Measurements from ENCODE around the gene SGCD. TPM values are rescaled to one million over a fixed set of nuclear protein-coding genes. Genes with fewer than 3 reads are reported as not detected.

The SGCD gene
- total RNA-seq, 1 donor from 2014 or later, result 0.33 TPM

- Mint-ChIP-seq H3K27me3 (ENCODE audit: low read depth) (no peaks in the 10 kb centered on the region), H3K9me3 (no peaks in the 10 kb centered on the region), H3K4me1 (peaks cover 5% of the 10 kb centered on the region), H3K4me3 (no peak overlapping the region), H3K27ac (ENCODE audit: unreplicated experiment) (no peak overlapping the region), H3K36me3 (ENCODE audit: low read depth) (no peaks in the 10 kb centered on the region)
- DNase-seq (ENCODE audit: low read depth, low spot score), result no peak
- TF ChIP-seq, protein P1, sequence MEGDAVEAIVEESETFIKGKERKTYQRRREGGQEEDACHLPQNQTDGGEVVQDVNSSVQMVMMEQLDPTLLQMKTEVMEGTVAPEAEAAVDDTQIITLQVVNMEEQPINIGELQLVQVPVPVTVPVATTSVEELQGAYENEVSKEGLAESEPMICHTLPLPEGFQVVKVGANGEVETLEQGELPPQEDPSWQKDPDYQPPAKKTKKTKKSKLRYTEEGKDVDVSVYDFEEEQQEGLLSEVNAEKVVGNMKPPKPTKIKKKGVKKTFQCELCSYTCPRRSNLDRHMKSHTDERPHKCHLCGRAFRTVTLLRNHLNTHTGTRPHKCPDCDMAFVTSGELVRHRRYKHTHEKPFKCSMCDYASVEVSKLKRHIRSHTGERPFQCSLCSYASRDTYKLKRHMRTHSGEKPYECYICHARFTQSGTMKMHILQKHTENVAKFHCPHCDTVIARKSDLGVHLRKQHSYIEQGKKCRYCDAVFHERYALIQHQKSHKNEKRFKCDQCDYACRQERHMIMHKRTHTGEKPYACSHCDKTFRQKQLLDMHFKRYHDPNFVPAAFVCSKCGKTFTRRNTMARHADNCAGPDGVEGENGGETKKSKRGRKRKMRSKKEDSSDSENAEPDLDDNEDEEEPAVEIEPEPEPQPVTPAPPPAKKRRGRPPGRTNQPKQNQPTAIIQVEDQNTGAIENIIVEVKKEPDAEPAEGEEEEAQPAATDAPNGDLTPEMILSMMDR (conservative IDR thresholded peaks at IDR 0.05), result no peak
These were observed 301.5 kb downstream of the SGCD start for GRCh38 chr5:156628421-156628820.

GRCh38 chr5:156631005-156631404, 304.0 kb downstream of the SGCD start:
- Mint-ChIP-seq H3K9me3 (no peaks in the 10 kb centered on the region), H3K4me1 (no peaks in the 10 kb centered on the region), H3K27me3 (ENCODE audit: low read depth) (no peaks in the 10 kb centered on the region), H3K4me3 (no peak overlapping the region), H3K36me3 (ENCODE audit: low read depth) (no peaks in the 10 kb centered on the region), H3K27ac (ENCODE audit: unreplicated experiment) (no peak overlapping the region)
- DNase-seq (ENCODE audit: low read depth, low spot score), result no peak
- TF ChIP-seq, protein P1 (conservative IDR thresholded peaks at IDR 0.05), result no peak

DNA sequence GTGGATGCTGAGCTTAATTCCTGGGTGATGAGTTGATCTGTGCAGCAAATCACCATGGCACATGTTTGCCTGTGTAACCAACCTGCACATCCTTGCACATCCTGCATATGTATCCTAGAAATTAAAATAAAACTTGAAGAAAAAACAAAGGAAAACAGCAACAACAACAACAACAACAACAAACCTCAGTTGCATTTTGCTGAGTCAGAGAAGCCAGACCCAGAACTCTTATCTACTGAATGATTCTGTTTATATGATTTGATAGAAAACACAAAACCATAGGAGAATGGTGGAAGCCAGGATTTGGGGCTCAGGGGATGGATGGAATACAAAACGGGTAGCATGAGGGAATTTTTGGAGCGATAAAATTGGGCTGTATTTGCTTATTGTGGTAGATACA, 307.3 kb downstream of the SGCD start:
- TF ChIP-seq, protein P1 (conservative IDR thresholded peaks at IDR 0.05), result no peak
- Mint-ChIP-seq H3K36me3 (ENCODE audit: low read depth) (peaks cover 2% of the 10 kb centered on the region), H3K27me3 (ENCODE audit: low read depth) (no peaks in the 10 kb centered on the region), H3K4me1 (no peaks in the 10 kb centered on the region), H3K4me3 (no peak overlapping the region), H3K9me3 (no peaks in the 10 kb centered on the region), H3K27ac (ENCODE audit: unreplicated experiment) (no peak overlapping the region)
- no peak for DNase-seq (ENCODE audit: low read depth, low spot score)

DNA sequence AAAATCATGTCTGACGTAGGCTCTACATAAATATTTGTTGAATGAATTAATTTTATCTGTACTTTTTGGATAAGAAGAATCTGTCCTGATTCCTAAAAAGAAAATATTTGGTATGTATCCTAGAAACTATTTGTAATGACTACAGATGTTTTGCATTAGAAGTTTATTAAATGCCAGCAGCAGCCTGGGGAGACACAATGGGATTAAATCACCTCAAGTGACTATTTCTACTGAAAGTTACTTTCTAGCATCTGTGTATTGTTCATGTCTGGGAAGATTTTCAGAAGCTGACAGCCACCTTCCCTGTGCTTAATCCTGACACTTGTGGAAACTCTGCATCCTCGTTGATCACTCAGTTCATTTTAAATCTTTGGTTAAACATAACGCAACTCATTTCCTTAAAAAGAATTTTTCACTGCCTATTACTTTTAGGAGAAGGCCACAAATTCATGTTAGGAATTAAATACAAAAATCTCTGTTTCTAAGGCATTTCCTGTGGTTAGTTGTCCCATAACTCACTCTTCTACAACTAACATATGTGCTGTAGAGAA, 313.8 kb downstream of the SGCD start:
- H3K4me1 Mint-ChIP-seq, result no peaks in the 10 kb centered on the region
- no peaks in the 10 kb centered on the region for H3K27me3 Mint-ChIP-seq (ENCODE audit: low read depth)
- H3K36me3 Mint-ChIP-seq (ENCODE audit: low read depth), result peaks cover 2% of the 10 kb centered on the region
- no peak for DNase-seq (ENCODE audit: low read depth, low spot score)
- TF ChIP-seq, protein P1 (conservative IDR thresholded peaks at IDR 0.05), result no peak
- no peaks in the 10 kb centered on the region for H3K9me3 Mint-ChIP-seq
- H3K27ac Mint-ChIP-seq (ENCODE audit: unreplicated experiment), result no peak overlapping the region
- no peak overlapping the region for H3K4me3 Mint-ChIP-seq

- no peaks in the 10 kb centered on the region for H3K9me3 Mint-ChIP-seq
- no peak overlapping the region for H3K27ac Mint-ChIP-seq (ENCODE audit: unreplicated experiment)
- no peak overlapping the region for H3K4me3 Mint-ChIP-seq
- no peak for DNase-seq (ENCODE audit: low read depth, low spot score)
- TF ChIP-seq, protein P1 (conservative IDR thresholded peaks at IDR 0.05), result no peak
- no peaks in the 10 kb centered on the region for H3K27me3 Mint-ChIP-seq (ENCODE audit: low read depth)
- H3K36me3 Mint-ChIP-seq (ENCODE audit: low read depth), result peaks cover 2% of the 10 kb centered on the region
- H3K4me1 Mint-ChIP-seq, result peaks cover 5% of the 10 kb centered on the region
These were observed 314.7 kb downstream of the SGCD start for GRCh38 chr5:156641686-156642085.
